Esophagus squamous epithelium (tissue), 4 donors: ENCODE measurements around the gene FFAR1.

Experiments used
- POLR2A ChIP-seq, 4 donors: fragments of 450-650 bp; IDR thresholded peaks; one replicate each; pipeline ENCODE4 v1.6.1; 2017; ENCODE audit warnings: antibody characterized with exemption in 4 of 4, mild to moderate bottlenecking in 4 of 4, moderate library complexity in 3 of 4
- TF ChIP-seq, protein P1 (sequence below), 6 experiments: fragments of 450-650 bp in 4 of 6; fragments of 200-600 bp in 2 of 6; sonication (generic) in 2 of 6; IDR thresholded peaks; one replicate each; pipeline ENCODE4 v1.5.1; 2016 to 2019; ENCODE audit warnings: antibody characterized with exemption in 6 of 6, mild to moderate bottlenecking in 4 of 6, moderate library complexity in 4 of 6

- TF ChIP-seq, protein P1, sequence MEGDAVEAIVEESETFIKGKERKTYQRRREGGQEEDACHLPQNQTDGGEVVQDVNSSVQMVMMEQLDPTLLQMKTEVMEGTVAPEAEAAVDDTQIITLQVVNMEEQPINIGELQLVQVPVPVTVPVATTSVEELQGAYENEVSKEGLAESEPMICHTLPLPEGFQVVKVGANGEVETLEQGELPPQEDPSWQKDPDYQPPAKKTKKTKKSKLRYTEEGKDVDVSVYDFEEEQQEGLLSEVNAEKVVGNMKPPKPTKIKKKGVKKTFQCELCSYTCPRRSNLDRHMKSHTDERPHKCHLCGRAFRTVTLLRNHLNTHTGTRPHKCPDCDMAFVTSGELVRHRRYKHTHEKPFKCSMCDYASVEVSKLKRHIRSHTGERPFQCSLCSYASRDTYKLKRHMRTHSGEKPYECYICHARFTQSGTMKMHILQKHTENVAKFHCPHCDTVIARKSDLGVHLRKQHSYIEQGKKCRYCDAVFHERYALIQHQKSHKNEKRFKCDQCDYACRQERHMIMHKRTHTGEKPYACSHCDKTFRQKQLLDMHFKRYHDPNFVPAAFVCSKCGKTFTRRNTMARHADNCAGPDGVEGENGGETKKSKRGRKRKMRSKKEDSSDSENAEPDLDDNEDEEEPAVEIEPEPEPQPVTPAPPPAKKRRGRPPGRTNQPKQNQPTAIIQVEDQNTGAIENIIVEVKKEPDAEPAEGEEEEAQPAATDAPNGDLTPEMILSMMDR (IDR thresholded peaks at IDR 0.05), result no peak
- no peak for TF ChIP-seq POLR2A (IDR thresholded peaks at IDR 0.05)
Measured at GRCh38 chr19:35315883-35316282, 31.8 kb upstream of the FFAR1 start.
